HS-27A (cell line): ENCODE data around the gene ELFN1.

Experiments
- DNase-seq: peaks from one replicate; pipeline ENCODE4 v3.0.0-alpha.2; 2012; ENCODE audit warnings: low read depth, missing footprints

The ELFN1 gene

DNA sequence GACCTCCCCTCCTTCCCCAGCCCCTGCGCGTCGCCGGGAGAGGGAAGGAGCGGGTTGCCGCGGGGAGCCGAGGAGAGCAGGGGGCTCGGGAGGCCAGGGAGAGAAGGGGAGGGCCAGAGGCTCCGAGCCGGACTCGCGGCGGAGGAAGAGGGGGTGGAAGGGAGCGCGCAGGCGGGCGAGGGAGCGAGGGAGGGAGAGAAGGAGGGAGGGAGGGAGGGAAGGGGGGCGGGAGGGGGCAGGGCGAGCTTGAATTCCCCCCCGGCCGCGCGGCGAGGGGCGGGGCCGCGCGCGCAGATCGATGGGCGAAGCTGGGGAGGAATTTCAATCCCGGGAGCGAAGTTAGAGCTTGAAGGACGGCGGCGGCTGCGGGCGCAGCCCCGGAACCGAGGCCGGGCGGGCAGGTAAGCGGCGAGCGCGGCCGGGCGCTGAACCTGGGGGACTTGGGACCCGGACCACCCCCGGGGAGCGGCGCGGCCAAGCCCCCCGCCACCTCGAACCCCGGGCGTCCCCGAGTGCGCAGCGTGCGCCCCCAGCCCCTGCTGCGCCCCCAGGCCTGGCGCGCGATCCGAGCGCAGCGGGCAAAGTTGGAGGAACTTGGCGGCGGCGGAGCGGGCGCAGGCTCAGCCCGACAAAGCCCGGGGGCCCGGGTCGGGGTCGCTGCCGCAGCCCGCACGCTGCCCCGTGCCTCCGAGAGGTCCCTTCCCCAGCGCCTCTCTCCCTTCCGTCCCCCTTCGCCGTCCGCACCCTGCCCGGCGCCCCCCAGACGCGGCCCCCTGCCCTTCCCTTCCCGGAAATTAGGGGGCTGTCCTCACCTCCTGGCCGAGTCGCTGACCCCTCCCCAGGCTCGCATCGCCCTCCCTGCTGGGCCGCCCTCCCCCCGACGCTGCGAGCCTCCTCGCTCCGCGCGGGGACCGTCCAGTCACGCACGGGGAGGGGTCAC, at the start of gene ELFN1:
ELFN1 (plus strand) TSS at position 324 of the 940 bp plus-strand sequence. CDS start 74,320 bp downstream, outside the sequence.
- DNase-seq, result no peak

GRCh38 chr7:1620835-1621234, 49.2 kb upstream of the ELFN1 start:
- DNase-seq, result no peak

- no peak for DNase-seq
Observed at GRCh38 chr7:1621718-1622117, 48.4 kb upstream of the ELFN1 start.

- DNase-seq, result no peak
Observed at GRCh38 chr7:1622441-1622840, 47.6 kb upstream of the ELFN1 start.

DNA sequence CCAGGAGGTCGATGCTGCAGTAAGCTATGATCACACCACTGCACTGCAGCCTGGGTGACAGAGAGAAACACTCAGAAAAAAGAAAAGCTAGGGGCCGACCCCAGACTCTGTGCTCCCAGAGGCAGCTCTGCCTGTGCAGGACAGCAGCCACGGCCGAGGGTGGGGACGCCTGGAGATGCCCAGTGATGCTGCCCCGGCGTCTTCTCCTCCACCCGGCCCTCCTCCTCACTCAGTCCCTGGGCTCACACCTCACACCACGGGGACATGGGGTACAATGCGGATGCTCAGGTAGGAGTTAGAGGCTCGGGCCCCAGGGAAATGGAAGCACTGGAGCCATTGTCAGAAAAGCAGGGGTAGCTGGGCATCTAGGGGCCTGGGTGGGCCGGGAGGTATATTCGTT, 46.3 kb upstream of the ELFN1 start:
- no peak for DNase-seq

GRCh38 chr7:1624999-1625927, 44.8 kb upstream of the ELFN1 start:
- DNase-seq, result no peak

GRCh38 chr7:1626769-1627168, 43.3 kb upstream of the ELFN1 start:
- DNase-seq, result no peak

GRCh38 chr7:1630700-1631336, 39.3 kb upstream of the ELFN1 start:
- DNase-seq, result no peak

GRCh38 chr7:1631678-1632077, 38.4 kb upstream of the ELFN1 start:
- no peak for DNase-seq

DNA sequence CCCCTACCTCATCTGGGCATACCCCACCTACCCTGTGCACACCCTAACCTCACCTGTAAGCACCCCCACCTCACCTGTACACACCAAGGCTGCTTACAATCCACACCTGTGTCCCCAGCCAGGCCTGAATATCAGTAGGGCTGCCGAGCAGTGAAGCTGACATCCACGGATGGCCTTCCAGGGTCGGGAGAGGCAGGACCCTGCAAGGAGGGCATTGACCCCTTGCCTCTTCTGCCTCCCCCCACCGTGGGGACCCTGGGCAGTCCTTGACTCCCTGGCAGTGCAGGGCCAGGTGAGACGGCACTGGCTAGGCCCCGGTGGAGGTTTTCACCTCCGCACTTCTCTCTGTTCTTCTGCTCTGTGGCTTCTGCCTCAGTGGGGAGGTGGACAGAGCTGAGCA, 37.6 kb upstream of the ELFN1 start:
- no peak for DNase-seq

DNA sequence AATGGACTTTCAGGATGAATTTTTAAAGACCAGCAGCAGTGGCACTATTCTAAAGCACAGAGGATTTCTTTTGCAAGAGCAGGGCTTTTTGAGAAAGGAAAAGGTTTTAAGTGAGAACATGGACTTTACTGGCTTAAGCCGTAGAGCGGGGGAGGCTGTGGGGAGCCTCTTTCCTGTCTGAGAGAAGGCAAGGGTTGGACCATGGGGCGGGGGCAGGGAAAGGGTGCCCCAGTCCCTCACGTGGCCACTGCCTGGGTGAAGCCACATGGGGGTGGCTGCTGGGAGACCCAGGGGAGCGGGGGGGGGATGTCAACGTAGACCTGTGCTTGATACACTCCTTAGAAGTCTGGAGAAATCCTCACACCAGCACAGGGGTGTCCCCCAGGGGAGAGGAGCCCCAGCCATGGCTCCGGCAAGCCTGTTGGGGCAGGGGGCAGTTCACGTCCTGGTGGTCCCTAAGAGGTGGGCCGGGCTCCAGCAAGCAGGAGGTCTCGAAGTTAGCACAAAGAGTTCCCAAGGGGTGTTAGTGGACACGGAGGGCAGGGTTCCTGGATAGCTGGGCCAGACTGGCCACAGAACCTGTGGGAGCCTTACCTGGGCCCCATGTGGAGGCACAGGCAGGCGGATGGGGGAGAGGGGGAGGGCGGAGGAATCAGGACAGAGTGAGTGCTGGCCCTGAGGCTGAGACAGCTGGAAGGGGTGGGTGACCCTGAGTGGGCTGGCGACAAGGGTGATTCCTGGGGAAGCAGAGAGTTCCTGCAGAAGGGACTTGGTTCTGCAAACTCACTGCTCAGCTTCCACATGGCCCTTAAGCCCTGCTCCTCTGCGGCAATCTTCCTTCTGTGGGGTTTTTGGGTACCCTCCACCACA, 36.9 kb upstream of the ELFN1 start:
- DNase-seq, result no peak

DNA sequence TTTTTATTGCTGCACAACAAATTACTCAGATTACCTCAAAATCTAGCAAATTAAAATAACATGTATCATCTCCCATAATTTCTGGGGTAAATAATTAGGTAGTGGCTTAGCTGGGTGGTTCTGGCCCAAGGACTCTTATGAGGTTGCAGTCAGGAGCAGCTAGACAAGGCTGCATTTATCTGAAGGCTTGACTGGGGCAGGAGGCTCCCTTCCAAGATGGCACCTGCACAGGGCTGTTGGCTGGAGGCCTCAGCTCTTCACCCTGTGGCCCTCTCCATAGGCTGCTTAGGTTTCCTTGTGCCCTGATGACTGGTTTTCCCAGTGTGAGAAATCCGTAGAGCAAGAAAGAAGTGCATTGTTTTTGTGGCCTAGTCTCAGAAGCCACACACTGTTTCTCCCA, 34.7 kb upstream of the ELFN1 start:
- DNase-seq, result no peak

DNA sequence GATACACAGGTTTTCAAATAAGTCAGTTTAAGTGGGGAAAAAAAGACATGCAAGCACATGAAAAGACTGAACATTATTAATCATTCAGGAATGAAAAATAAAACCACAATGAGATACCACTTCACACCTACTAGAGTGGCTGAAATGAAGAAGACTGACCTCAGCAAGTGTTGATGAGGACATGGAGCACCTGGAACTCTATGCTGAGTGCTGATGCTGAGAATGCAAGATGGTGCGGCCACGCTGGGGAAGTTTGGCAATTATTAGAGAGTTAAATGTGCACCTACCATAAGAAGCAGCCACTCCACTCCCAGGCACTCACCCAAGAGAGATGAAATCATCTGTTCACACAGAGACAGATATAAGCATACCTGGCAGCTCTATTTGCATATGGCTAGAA, 32.9 kb upstream of the ELFN1 start:
- DNase-seq, result no peak

DNA sequence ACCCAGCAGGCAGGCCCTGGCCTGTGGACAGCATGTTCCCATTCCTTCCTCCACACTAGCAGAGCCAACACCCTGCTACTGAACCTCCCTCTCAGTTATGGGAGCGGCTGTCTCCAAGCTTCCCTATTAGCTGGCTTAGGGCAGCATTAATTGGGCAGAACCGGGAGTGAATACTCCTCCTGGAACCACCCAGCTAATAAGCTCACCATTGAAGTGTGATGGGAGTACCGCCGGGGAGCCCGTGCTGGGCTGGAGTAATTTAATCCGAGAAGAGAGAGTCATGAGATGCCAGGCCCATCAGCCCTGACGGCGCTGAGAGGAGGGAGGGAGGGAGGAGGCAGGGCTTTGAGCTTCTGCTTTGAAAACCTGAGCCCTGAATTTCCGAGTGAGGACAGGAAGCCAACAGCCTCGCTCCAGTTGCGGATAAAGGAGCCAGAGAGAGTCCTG, 31.8 kb upstream of the ELFN1 start:
- no peak for DNase-seq

GRCh38 chr7:1639071-1639470, 31.0 kb upstream of the ELFN1 start:
- no peak for DNase-seq

GRCh38 chr7:1639532-1640175, 30.4 kb upstream of the ELFN1 start:
- DNase-seq, result no peak

- no peak for DNase-seq
Observed at GRCh38 chr7:1640376-1641172, 29.5 kb upstream of the ELFN1 start.

DNA sequence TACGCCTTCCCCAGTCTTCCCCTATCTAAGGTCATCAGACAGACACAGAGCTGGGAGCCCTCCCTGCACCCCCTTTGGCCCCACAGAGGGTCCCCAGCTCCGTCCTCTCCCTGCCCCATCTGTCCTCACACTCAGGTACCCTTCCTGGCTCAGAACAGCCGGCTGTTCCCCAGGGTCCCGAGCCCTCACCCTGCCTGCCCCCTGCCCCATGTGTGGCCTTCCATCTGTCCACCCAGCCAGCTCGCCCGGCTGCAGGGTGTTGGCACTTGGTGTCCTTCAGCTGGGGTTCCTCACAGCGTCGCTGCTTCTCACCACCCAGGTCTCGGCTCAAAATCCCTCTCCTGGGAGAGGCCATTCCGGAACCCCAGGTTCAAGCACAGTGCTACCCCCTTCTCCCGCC, 28.9 kb upstream of the ELFN1 start:
- DNase-seq, result no peak

- DNase-seq, result no peak
Observed at GRCh38 chr7:1641661-1642260, 28.3 kb upstream of the ELFN1 start.
